ENCODE results near the gene MSRB3. TPM values are rescaled to one million over a fixed set of nuclear protein-coding genes. Genes with fewer than 3 reads are reported as not detected.

The MSRB3 gene
- total RNA-seq, 3 donors from 2014 or later, result 8.1 to 154 (median 18.3) TPM

GRCh38 chr12:65334521-65334920 is 56.0 kb downstream of the MSRB3 start:
- ATAC-seq, result no peak
- intact Hi-C loops (cut with DNase I, micrococcal nuclease), result no loop called here

GRCh38 chr12:65335021-65335714 is 56.7 kb downstream of the MSRB3 start:
- Histone ChIP-seq H3K4me3 (no peak overlapping the region), H3K36me3 (ENCODE audit: low read depth) (no peaks in the 10 kb centered on the region), H3K4me1 (ENCODE audit: low read depth) (no peaks in the 10 kb centered on the region), H3K9me3 (no peaks in the 10 kb centered on the region)
- intact Hi-C loops (cut with DNase I, micrococcal nuclease), result no loop called here
- DNase-seq, result peak in 1 of 3 donors; percentile 3
- peak; percentile 38 for ATAC-seq
- TF ChIP-seq CTCF (IDR thresholded peaks at IDR 0.05), result no peak

More at GRCh38 chr12:65334521-65334920, 56.0 kb downstream of the MSRB3 start:
- Histone ChIP-seq H3K36me3 (ENCODE audit: low read depth) (no peaks in the 10 kb centered on the region), H3K4me3 (no peak overlapping the region), H3K4me1 (ENCODE audit: low read depth) (no peaks in the 10 kb centered on the region), H3K9me3 (no peaks in the 10 kb centered on the region)
- DNase-seq, result no peak
- TF ChIP-seq CTCF (IDR thresholded peaks at IDR 0.05), result no peak

GRCh38 chr12:65335981-65336380 is 57.5 kb downstream of the MSRB3 start:
- TF ChIP-seq CTCF (IDR thresholded peaks at IDR 0.05), result no peak
- ATAC-seq (no peak), DNase-seq (no peak)
- Histone ChIP-seq H3K4me3 (no peak overlapping the region), H3K9me3 (no peaks in the 10 kb centered on the region), H3K36me3 (ENCODE audit: low read depth) (no peaks in the 10 kb centered on the region), H3K4me1 (ENCODE audit: low read depth) (no peaks in the 10 kb centered on the region)
- intact Hi-C loops (cut with DNase I, micrococcal nuclease), result no loop called here

GRCh38 chr12:65339161-65339560 is 60.7 kb downstream of the MSRB3 start:
- intact Hi-C loops (cut with DNase I, micrococcal nuclease), result no loop called here
- no peak for ATAC-seq
- Histone ChIP-seq H3K4me1 (ENCODE audit: low read depth) (no peaks in the 10 kb centered on the region), H3K9me3 (no peaks in the 10 kb centered on the region), H3K36me3 (ENCODE audit: low read depth) (no peaks in the 10 kb centered on the region), H3K4me3 (no peak overlapping the region)
- no peak for TF ChIP-seq CTCF (IDR thresholded peaks at IDR 0.05)
- DNase-seq, result no peak

GRCh38 chr12:65343230-65343629 is 64.7 kb downstream of the MSRB3 start:
- DNase-seq (no peak), ATAC-seq (no peak)
- H3K9me3 ChIP-seq, result no peaks in the 10 kb centered on the region
- H3K4me1 ChIP-seq (ENCODE audit: low read depth), result no peaks in the 10 kb centered on the region
- intact Hi-C loops (cut with DNase I, micrococcal nuclease), result no loop called here
- H3K36me3 ChIP-seq (ENCODE audit: low read depth), result no peaks in the 10 kb centered on the region
- H3K4me3 ChIP-seq, result no peak overlapping the region
- TF ChIP-seq CTCF (IDR thresholded peaks at IDR 0.05), result no peak
